Mammary epithelial cell (primary cell): ENCODE results near the gene SLC38A8.

Source experiments
- CTCF ChIP-seq, 2 donors: IDR thresholded peaks in 1 of 2; conservative IDR thresholded peaks in 1 of 2; 2 replicates each; pipeline ENCODE4 v1.5.1; 2011 to 2012; ENCODE audit warnings: inconsistent platforms in 2 of 2, low read length in 2 of 2, mild to moderate bottlenecking in 2 of 2, control low read depth in 1 of 2, low read depth in 1 of 2; ENCODE audit not compliant: insufficient read depth in 1 of 2; ENCODE audit errors: extremely low read depth in 1 of 2
- EZH2 ChIP-seq: IDR thresholded peaks from 2 replicates; pipeline ENCODE4 v1.6.1; 2012; ENCODE audit warnings: low read length, inconsistent platforms, borderline replicate concordance

GRCh38 chr16:84059111-84059510 lies 16.5 kb upstream of the SLC38A8 start:
- no peak for TF ChIP-seq CTCF (conservative IDR thresholded peaks at IDR 0.05 in 1 of 2, IDR thresholded peaks at IDR 0.05 in 1 of 2; ENCODE audit: extremely low read depth in 1 of 2, insufficient read depth in 1 of 2, low read depth in 1 of 2, low read length in 2 of 2)
- TF ChIP-seq EZH2, result no peak
